ENCODE measurements around the gene GIPC3.

The GIPC3 gene

GRCh38 chr19:3545669-3546034 lies 39.6 kb upstream of the GIPC3 start:
- Histone ChIP-seq H3K4me1 (ENCODE audit: insufficient read depth, insufficient read length) (peaks cover 11% of the 10 kb centered on the region), H3K9ac (ENCODE audit: insufficient read length, low read depth) (no peak overlapping the region), H3K9me3 (ENCODE audit: insufficient read depth, low read length) (no peaks in the 10 kb centered on the region), H3K4me3 (ENCODE audit: insufficient read length, low read depth) (no peak overlapping the region), H3K36me3 (ENCODE audit: insufficient read depth, insufficient read length, low read length) (peaks cover 76% of the 10 kb centered on the region), H3K27me3 (ENCODE audit: insufficient read depth, insufficient read length) (no peaks in the 10 kb centered on the region)
- DNase-seq (ENCODE audit: low read depth, low spot score), result no peak
- no peak for TF ChIP-seq YY1 (IDR thresholded peaks at IDR 0.05; ENCODE audit: insufficient read depth, insufficient read length)
- TF ChIP-seq SUZ12 (IDR thresholded peaks at IDR 0.05; ENCODE audit: extremely low read depth, insufficient read depth, insufficient read length), result no peak
- no peak for TF ChIP-seq ZNF274 (IDR thresholded peaks at IDR 0.05; ENCODE audit: low read depth, low read length)

GRCh38 chr19:3546119-3546518 lies 39.2 kb upstream of the GIPC3 start:
- TF ChIP-seq ZNF274 (IDR thresholded peaks at IDR 0.05; ENCODE audit: low read depth, low read length) (no peak), YY1 (IDR thresholded peaks at IDR 0.05; ENCODE audit: insufficient read depth, insufficient read length) (no peak), SUZ12 (IDR thresholded peaks at IDR 0.05; ENCODE audit: extremely low read depth, insufficient read depth, insufficient read length) (no peak)
- peaks cover 81% of the 10 kb centered on the region for H3K36me3 ChIP-seq (ENCODE audit: insufficient read depth, insufficient read length, low read length)
- peak overlapping the region; percentile 8 for H3K9ac ChIP-seq (ENCODE audit: insufficient read length, low read depth)
- no peak for DNase-seq (ENCODE audit: low read depth, low spot score)
- H3K27me3 ChIP-seq (ENCODE audit: insufficient read depth, insufficient read length), result no peaks in the 10 kb centered on the region
- H3K4me1 ChIP-seq (ENCODE audit: insufficient read depth, insufficient read length), result peaks cover 11% of the 10 kb centered on the region
- no peaks in the 10 kb centered on the region for H3K9me3 ChIP-seq (ENCODE audit: insufficient read depth, low read length)
- H3K4me3 ChIP-seq (ENCODE audit: insufficient read length, low read depth), result no peak overlapping the region

DNA sequence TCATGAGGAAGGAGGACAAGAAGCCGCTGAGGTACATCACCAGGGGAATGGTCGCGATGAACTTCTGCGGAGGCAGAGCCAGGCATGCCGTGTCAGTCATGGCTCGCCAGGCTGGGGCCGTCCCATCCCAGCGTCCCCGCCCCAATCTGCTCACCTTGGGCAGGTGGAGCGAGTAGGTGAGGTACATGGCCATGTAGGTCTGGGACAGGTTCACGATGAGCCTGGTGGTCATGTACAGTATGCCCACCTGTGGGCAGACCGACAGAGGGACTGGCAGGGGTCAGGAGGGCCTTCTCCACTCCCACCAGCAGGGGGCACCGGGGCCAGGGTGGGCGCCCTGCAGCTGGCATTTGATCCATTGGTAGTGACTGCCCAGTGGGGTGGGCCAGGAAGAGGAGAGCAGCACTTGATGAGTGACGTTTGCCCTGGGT lies 38.0 kb upstream of the GIPC3 start:
- H3K9ac ChIP-seq (ENCODE audit: insufficient read length, low read depth), result no peak overlapping the region
- DNase-seq (ENCODE audit: low read depth, low spot score), result no peak
- peaks cover 84% of the 10 kb centered on the region for H3K36me3 ChIP-seq (ENCODE audit: insufficient read depth, insufficient read length, low read length)

DNA sequence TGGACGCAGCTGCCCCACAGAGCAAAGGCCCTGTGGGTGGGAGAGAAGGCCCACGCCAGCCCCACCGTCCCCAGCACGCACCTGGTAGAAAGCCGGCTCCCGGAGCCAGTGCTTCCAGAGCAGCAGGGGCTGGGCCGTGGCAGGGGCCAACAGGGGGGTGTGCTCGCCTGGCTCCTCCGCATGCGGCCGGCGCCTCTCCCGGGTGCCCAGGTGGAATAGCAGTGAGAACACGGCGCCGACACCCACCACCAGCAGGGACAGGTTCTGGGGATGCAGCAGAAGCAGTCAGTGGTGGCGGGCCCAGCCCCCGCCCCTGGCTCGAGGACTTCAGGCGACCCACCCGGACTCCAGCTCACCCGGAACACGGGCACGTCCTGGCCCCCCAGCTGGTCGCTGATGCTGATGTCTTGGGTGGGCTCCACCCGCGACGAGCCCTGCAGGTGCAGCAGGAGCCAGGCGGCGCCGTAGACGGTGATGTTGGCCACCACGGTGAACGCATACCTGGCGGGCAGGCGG lies 37.5 kb upstream of the GIPC3 start:
- Histone ChIP-seq H3K4me1 (ENCODE audit: insufficient read depth, insufficient read length) (peaks cover 20% of the 10 kb centered on the region), H3K9ac (ENCODE audit: insufficient read length, low read depth) (no peak overlapping the region), H3K9me3 (ENCODE audit: insufficient read depth, low read length) (no peaks in the 10 kb centered on the region), H3K4me3 (ENCODE audit: insufficient read length, low read depth) (no peak overlapping the region), H3K27me3 (ENCODE audit: insufficient read depth, insufficient read length) (no peaks in the 10 kb centered on the region), H3K36me3 (ENCODE audit: insufficient read depth, insufficient read length, low read length) (peaks cover 83% of the 10 kb centered on the region)
- no peak for DNase-seq (ENCODE audit: low read depth, low spot score)
- TF ChIP-seq ZNF274 (IDR thresholded peaks at IDR 0.05; ENCODE audit: low read depth, low read length), result no peak
- TF ChIP-seq YY1 (IDR thresholded peaks at IDR 0.05; ENCODE audit: insufficient read depth, insufficient read length), result no peak
- no peak for TF ChIP-seq SUZ12 (IDR thresholded peaks at IDR 0.05; ENCODE audit: extremely low read depth, insufficient read depth, insufficient read length)

More for the DNA sequence above, 38.0 kb upstream of the GIPC3 start:
- peaks cover 15% of the 10 kb centered on the region for H3K4me1 ChIP-seq (ENCODE audit: insufficient read depth, insufficient read length)
- no peaks in the 10 kb centered on the region for H3K27me3 ChIP-seq (ENCODE audit: insufficient read depth, insufficient read length)
- TF ChIP-seq ZNF274 (IDR thresholded peaks at IDR 0.05; ENCODE audit: low read depth, low read length) (no peak), SUZ12 (IDR thresholded peaks at IDR 0.05; ENCODE audit: extremely low read depth, insufficient read depth, insufficient read length) (no peak), YY1 (IDR thresholded peaks at IDR 0.05; ENCODE audit: insufficient read depth, insufficient read length) (no peak)
- H3K4me3 ChIP-seq (ENCODE audit: insufficient read length, low read depth), result no peak overlapping the region
- H3K9me3 ChIP-seq (ENCODE audit: insufficient read depth, low read length), result no peaks in the 10 kb centered on the region

GRCh38 chr19:3548606-3549005 lies 36.7 kb upstream of the GIPC3 start:
- TF ChIP-seq ZNF274 (IDR thresholded peaks at IDR 0.05; ENCODE audit: low read depth, low read length) (no peak), SUZ12 (IDR thresholded peaks at IDR 0.05; ENCODE audit: extremely low read depth, insufficient read depth, insufficient read length) (no peak)
- no peaks in the 10 kb centered on the region for H3K27me3 ChIP-seq (ENCODE audit: insufficient read depth, insufficient read length)
- no peak for DNase-seq (ENCODE audit: low read depth, low spot score)
- H3K36me3 ChIP-seq (ENCODE audit: insufficient read depth, insufficient read length, low read length), result peaks cover 80% of the 10 kb centered on the region
- H3K4me1 ChIP-seq (ENCODE audit: insufficient read depth, insufficient read length), result peaks cover 20% of the 10 kb centered on the region
- H3K4me3 ChIP-seq (ENCODE audit: insufficient read length, low read depth), result no peak overlapping the region
- no peaks in the 10 kb centered on the region for H3K9me3 ChIP-seq (ENCODE audit: insufficient read depth, low read length)
- H3K9ac ChIP-seq (ENCODE audit: insufficient read length, low read depth), result no peak overlapping the region

DNA sequence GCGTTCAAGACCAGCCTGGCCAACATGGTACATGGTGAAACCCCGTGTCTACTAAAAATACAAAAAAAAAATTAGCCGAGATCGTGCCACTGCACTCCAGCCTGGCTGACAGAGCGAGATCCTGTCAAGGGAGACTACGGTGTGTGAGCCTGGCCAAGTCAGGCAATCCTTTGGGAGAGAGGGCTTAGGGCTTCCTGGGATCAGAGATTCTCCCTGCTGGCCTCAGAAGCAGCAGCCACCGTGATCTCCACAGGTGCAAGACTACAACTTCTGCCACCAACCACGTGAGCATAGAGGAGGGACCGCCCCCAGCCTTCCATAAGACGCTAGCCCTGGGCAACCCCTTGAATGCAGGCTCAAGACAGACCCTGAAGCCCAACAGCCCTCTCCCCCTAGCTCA lies 35.5 kb upstream of the GIPC3 start:
- TF ChIP-seq YY1 (IDR thresholded peaks at IDR 0.05; ENCODE audit: insufficient read depth, insufficient read length), result no peak
- TF ChIP-seq ZNF274 (IDR thresholded peaks at IDR 0.05; ENCODE audit: low read depth, low read length), result no peak
- Histone ChIP-seq H3K36me3 (ENCODE audit: insufficient read depth, insufficient read length, low read length) (peaks cover 74% of the 10 kb centered on the region), H3K27me3 (ENCODE audit: insufficient read depth, insufficient read length) (no peaks in the 10 kb centered on the region), H3K9me3 (ENCODE audit: insufficient read depth, low read length) (no peaks in the 10 kb centered on the region), H3K4me1 (ENCODE audit: insufficient read depth, insufficient read length) (peaks cover 18% of the 10 kb centered on the region), H3K4me3 (ENCODE audit: insufficient read length, low read depth) (no peak overlapping the region), H3K9ac (ENCODE audit: insufficient read length, low read depth) (no peak overlapping the region)
- no peak for DNase-seq (ENCODE audit: low read depth, low spot score)

- Histone ChIP-seq H3K4me1 (ENCODE audit: insufficient read depth, insufficient read length) (peaks cover 25% of the 10 kb centered on the region), H3K27me3 (ENCODE audit: insufficient read depth, insufficient read length) (no peaks in the 10 kb centered on the region), H3K4me3 (ENCODE audit: insufficient read length, low read depth) (no peak overlapping the region), H3K9ac (ENCODE audit: insufficient read length, low read depth) (peak overlapping the region; percentile 42), H3K36me3 (ENCODE audit: insufficient read depth, insufficient read length, low read length) (peaks cover 68% of the 10 kb centered on the region), H3K9me3 (ENCODE audit: insufficient read depth, low read length) (no peaks in the 10 kb centered on the region)
- TF ChIP-seq ZNF274 (IDR thresholded peaks at IDR 0.05; ENCODE audit: low read depth, low read length), result no peak
- TF ChIP-seq SUZ12 (IDR thresholded peaks at IDR 0.05; ENCODE audit: extremely low read depth, insufficient read depth, insufficient read length), result no peak
- no peak for TF ChIP-seq YY1 (IDR thresholded peaks at IDR 0.05; ENCODE audit: insufficient read depth, insufficient read length)
- DNase-seq (ENCODE audit: low read depth, low spot score), result no peak
Measured at GRCh38 chr19:3550947-3551791, 34.1 kb upstream of the GIPC3 start.
